HG03571 (cell line): ENCODE data around the gene CRISPLD2.
"Not testable (repeated sequence)": the region's sequence is repeated elsewhere in the genome, so short reads cannot be mapped to it uniquely, and the experiment has no call there.

Source experiments
- ATAC-seq: cut with Tn5 transposase; IDR thresholded peaks from one replicate; pipeline ENCODE4 v1.9.1; 2021; ENCODE audit not compliant: unreplicated experiment

Gene CRISPLD2

DNA sequence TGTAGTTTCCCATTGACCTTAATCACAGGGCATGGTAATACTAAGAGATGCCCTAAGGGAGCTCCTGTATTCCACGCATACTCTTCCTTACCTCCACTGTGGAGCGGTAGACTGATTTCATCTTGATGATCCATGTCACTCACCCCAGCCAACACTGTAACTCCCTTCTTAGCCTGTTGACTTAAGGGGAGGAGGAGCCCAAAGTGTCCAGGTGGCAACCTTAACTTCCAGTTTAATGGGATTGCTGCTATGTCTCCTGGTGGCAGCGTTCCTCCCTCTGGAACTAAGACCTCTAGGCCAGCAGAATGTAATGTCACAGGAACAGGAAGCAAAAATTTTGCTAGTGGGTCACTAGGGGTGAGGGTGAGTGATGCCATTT, 36.4 kb downstream of the CRISPLD2 start:
- ATAC-seq, result not testable (repeated sequence)

DNA sequence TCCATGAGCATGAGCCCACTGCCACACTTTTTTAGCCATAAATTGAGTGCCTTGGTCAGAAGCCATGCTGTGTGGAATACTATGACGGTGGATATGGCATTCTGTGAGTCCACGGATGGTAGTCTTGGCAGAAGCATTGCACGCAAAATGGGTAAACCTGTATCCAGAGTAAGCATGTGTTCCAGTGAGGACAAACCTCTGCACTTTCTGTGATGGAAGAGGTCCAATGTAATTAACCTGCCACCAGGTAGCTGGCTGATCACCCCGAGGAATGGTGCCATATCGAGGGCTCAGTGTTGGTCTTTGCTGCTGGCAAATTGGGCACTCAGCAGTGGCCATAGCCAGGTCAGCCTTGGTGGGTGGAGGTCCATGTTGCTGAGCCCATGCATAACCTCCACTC, 37.0 kb downstream of the CRISPLD2 start:
- ATAC-seq, result not testable (repeated sequence)

DNA sequence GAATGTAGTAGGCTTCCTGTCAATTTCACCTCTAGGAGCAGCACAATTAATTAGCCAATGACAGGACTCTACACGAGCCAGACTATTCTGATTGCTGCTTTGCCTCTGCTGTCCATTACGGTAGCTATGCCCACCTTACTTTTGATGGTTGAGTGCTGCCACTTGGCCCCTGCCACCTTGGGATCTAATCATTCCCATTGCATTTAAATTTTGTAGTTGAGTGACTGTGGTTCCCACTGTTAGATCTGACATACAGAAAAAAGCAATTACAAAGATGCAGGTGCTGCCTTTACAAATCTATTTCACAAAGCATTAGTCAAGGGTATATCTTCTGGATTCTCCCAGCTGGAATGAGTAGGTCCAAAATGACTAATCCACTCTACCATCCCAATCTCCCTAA, 39.9 kb downstream of the CRISPLD2 start:
- no peak for ATAC-seq

DNA sequence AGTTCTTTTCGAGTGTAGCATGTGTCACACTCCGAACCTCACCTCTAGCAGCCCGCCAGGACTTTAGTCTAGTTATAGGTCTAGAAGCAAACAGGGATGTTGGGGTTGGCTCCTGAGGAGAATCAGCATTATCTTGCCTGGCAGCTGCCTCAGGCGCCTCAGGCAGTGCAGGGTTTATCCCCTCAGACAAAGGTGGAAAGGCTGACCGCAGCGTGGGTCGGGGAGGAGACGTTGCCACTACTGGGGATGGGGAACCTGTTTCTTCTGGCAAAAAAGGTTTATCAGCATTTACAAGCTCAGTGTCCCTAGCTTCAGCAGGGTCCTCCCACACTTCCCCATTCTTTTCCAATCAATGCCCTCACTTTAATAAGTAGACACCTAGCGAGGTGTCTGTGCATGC, 40.6 kb downstream of the CRISPLD2 start:
- ATAC-seq, result no peak

DNA sequence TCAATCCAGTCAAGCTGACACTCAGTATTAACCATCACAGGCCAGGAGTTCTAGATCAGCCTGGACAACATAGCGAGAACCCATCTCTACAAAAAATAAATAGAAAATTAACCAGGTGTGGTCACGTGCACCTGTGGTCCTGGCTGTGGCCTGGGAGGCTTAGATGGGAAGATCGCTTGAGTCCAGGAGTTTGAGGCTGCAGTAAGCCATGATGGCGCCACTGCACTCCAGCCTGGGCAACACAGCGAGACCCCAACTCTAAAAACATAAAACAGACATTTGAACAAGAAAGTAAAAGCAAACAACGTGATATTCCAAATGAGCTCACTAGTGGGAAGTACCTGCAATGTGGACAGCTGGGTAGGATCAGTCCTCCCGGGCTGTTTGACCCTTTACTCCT, 41.9 kb downstream of the CRISPLD2 start:
- no peak for ATAC-seq

DNA sequence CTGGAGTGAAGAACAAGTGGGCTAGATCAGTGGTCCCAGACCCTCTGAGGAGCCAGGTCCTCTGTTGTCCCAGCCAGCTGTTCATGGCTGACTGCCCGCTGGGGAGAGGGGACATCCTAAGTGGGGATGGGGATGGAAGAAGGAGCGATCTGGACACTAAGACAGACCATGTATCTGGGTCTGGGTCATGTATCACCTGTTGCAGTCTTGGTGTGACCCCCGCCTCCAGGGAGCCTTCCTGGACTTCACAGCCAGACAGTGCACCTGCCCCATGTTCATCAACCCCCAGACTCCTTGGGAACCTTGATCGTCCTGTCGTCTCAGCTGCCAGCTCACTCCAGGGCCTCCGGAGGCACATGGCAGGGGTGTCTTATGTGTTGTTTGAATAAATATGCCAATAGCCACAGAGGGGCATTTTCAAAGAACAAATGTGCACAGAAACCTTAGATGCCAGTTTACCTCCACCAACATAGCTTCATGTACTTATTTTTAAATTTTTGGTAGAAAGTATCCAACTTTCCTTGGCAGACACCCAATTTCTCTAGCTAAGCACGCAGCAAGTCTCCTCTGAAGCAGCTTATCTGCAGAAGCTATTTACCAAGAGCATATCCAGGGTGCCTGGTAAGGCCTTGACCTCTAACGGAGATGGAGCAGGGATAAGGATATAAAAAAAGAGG, 43.2 kb downstream of the CRISPLD2 start:
- no peak for ATAC-seq

DNA sequence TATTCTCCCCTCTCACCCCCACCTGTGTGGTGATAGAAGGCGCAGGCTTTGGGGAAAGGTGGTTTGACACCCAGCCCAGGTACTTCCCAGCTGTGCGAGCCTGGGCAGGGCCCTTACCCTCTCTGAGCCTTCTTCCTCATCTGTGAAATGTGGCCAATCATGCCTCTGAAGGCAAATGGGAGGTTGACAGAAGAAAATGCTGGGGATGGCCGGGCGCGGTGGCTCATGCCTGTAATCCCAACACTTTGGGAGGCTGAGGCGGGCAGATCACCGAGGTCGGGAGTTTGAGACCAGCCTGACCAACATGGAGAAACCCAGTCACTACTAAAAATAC, 43.7 kb downstream of the CRISPLD2 start:
- ATAC-seq, result no peak

DNA sequence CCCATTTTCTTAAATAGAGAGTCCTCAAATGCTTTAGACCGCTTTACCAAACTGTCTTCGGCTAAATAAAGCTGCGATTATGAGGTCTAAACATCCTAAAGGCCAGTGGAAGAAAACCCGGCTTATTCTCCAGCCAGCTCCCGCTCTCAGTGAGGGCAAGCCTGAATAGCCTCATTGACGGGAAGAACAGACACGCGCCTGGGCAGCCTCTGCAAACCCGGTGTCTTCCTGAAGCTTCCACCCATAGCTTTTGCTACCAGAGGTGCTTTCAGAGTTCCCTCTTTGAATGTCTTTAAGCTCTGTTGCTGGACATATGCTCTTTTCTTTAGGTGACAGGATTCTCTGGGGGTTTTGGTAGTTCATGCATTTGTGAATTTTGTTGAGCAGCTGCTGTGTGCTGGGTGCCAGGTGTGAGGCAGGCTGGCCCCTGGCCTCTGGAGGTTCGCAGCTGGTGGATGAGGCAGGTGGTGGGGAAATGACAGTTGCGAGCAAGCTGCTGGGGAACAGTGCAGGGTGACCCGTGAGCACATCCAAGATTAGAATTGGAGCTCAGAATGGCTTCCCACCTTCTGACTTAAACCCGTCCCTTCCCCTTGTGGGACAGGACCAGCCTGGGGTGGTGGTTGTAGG, 44.7 kb downstream of the CRISPLD2 start:
- no peak for ATAC-seq

DNA sequence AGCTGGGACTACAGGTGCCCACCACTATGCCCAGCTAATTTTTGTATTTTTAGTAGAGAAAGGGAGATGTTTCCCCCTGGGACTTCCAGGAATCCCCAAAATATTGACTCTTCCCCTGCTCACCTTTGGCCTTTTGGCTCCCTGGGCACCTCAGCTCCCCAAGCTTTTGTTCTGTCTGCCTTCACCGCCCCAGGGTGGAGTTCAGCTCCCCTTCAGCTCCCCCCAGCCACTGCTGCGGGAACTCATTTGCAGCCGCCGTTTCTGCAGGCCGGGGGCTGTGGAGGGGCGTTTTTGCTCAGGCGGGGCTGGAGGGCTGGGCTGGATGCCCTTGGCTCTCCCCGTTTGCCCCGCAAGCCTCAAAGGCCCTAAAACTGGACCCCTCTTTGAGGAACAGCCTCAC, 47.9 kb downstream of the CRISPLD2 start:
- ATAC-seq, result no peak

DNA sequence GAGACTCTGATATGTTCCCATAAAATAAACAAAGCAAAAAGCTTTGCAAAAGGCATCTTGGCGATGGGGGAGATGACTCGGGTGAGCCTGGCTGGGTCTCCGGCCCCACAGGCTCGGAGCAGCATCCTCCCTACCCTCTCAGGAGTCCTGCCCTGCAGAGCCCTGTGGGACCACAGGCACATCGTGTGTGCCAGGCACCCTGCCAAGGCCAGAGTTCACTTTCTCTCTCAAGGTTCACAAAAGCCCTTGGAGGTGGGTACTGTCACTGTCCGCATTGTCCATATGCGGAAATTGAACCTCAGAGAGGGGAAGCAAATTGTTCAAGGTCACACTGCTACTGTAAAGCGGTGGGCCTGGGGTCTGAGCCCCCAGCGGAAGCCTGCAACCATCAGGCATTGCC, 48.5 kb downstream of the CRISPLD2 start:
- no peak for ATAC-seq

DNA sequence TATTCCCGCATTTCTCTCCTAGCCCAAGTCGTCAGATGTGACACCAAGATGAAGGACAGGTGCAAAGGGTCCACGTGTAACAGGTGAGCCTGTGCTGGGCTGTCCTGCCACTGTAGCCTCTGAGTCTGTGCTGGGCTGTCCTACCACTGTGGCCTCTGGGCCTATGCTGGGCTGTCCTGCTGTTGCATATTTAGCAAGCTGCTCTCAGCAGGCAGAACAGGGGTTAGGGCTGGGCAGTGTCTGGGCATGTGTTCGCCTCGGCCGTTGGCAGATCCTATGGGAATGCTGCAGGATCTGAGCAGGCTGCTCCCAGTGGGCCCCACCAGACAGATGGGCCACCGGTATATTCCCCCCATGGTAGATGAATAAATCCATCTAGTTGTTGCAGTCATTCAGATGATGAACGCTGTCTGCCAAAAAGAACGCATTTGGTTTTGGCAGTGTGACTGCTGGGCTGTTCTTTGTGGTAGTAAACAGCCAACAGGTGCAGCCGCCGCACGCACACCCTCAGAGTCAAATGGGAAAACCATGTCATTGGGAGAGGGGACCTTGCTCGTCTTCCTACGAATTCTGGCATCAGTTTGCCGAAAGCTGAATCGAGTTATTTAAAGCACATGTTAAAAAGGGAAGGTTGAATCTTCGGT, 49.2 kb downstream of the CRISPLD2 start:
- no peak for ATAC-seq

DNA sequence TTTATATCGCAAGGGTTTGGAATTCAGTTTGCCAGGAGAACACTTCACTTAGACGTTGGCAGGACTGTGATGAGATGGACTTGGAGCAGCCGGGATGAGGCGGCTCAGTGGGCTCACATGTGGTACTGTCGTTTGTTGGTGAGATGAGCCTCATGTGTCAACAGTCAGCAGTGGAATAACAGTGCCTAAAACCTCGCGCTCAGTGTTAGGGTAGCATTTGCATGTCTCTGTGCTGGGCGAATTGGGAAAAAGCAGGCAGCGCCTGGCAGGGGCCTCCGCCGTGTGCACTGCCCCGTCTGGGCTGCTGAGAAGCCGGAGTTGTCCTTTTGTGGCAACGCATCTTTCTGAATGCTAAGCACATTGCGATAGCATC, 49.7 kb downstream of the CRISPLD2 start:
- ATAC-seq, result no peak

DNA sequence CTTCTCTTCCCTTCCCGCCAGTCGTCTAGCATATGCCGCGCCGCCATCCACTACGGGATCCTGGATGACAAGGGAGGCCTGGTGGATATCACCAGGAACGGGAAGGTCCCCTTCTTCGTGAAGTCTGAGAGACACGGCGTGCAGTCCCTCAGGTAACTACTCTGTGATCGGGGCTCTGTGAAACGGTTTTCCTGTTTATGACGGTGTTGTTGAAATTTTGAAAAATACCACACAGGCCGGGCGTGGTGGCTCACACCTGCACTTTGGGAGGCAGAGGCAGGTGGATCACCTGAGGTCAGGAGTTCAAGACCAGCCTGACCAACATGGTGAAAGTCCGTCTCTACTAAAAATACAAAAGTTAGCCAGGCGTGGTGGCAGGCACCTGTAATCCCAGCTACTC, 53.2 kb downstream of the CRISPLD2 start:
- not testable (repeated sequence) for ATAC-seq

DNA sequence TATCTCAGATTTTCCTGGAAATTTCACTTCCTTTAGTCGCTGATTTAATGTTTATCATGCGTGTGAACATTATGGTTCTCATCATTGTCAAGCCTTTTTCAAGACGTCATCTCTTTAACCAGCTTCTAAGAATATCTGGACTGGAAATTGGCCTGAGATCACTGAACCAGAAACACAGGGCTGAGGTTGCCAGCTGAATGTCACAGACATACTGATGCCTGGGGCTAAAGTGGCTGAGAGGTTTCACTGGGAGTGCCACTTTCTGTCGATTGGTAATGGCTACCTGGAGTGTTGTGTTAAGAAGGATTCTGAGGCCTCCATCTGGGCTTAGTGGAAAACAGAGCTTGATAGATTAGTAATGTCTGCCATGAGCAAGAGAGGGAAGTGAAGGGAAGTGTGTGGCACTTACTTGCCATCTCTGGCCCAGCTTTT, 54.2 kb downstream of the CRISPLD2 start:
- ATAC-seq, result no peak

DNA sequence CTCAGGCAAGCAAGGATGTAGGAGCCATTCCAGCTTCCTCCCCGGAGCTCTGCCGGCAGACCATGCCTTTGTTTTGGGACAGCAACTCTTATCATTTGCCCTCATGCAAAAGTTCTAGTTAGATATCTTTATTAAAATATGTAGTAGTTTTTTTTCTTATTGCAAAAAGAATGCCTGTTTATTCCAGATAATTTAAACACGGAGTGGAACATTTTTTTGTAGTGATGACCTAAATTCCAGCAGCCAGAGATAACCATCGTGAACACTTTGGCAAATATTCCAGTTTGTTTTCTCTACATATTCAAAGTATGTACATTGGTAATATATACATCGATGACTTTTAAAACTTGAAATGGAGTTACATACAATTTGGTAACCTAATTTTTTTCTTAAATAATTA, 54.8 kb downstream of the CRISPLD2 start:
- ATAC-seq, result no peak

DNA sequence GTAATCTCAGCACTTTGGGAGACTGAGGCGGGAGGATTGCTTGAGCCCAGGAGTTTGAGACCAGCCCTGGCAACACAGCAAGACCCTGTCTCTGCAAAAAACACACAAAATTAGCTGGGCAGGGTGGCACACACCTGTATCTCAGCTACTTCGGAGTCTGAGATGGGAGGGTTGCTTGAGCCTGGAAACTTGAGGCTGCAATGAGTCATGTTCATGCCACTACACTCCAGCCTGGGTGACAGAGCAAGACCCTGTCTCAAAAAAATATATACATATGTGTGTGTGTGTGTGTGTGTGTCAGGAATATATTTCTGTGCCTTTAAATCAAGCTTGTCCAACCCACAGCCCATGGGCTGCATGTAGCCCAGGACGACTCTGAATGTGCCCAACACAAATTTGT, 55.2 kb downstream of the CRISPLD2 start:
- ATAC-seq, result no peak

DNA sequence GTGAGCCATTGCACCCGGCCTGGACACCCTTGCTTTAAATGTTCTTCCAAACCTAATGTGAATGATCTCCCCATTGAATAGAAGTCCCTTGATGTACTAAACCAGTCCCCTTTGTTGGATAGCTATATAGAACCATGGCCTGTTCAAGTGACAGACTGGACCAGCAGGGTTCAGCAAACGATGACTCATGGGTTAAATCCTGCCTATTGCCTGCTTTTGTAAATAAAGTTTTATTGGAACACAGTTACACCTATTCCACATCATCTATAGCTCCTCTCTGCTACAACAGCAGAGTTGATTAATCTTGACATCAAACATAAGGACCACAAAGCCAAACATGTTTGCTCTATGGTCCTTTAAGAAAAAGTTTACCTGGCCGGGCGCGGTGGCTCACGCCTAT, 56.1 kb downstream of the CRISPLD2 start:
- ATAC-seq, result no peak

DNA sequence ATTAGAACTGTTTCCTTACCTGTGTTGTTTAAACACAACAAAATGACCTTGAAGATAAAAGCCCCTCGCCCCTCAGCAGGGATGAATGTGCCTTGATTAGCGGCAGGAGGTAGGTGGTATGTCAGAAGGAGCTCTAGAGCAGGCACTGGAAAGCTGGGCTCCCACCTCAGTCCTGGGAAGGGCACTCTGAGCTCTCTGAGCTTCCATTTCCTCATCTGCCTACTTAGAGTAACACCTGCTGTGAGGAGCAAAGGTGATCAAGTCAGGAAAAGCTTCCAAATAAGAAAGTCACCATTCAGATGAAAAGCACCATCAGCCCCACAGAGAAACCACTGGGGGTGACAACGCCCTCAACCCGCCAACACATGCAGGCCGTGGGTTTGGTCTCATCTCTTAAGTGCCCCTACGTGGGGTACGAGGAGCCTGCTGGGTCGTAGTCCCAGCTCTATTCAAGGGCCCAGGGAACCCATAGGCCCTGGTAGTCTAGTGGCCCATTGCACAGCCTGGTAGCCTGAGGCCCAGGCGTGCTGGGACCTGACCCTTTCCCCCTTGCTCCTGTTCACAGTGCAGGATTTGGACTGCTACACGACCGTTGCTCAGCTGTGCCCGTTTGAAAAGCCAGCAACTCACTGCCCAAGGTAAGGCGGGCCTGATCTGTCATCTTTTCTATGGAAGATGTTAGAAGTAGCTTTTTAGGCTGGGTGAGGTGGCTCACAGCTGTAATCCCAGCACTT, 57.3 kb downstream of the CRISPLD2 start:
- ATAC-seq, result no peak

DNA sequence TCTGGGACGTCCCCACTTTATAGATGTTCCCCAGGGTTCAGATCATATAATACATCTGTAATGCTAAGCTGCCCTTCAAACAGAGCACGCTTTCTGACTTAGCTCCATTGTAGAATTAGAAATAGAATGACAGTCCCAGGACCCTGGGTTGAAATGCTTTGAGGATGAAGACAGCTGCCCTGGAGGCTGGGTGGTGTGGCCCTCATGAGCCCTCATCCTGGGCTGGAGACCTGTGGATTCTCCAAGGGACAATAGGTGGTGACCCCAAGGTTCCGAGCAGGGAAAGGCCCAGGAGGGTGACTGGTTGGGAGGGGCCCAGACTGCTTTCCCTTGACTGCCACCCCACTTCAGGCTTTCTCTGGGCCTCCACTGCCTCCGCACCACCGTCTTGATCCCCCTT, 59.0 kb downstream of the CRISPLD2 start:
- no peak for ATAC-seq

DNA sequence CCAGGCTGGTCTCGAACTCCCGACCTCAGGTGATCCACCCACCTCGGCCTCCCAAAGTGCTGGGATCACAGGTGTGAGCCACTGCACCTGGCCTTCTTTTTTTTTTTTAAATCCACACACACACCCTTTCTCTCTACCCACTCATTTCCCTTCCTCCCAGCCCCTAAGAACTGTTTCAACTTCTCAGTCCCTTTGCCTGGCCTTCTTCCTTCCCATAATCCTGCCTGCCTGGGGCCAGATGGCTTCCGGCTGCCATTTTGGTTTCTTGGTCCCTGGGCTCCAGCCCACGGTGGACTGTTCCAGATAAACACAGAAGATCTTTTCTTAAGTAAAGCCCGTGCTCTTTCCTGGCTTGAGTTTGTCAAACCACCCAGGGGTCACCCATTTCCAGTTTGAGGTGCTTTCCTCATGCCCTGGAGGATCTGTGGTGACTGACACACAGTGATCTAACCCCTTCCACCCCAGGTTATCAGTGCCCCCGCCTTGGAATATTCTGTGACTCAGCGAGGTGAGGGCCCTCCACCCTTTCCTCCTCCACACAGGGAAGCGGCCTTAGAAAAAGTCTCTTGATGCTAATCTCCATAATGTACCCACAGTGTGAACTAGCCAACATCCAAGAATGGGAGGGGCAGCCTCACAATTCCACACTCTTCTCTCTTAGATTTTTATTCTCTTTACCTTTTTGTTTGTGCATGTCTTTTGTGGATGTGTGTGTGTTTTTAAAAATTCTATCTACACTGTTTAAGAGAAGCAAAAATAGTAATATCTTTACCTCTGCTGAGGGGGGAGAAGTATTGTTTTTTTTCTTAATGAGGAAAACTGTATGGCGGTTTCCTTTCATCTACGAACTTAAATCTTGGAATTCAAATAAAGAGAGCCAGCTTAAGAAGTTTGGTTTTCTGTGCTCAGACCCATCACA, 60.0 kb downstream of the CRISPLD2 start:
- ATAC-seq, result no peak
